Measurements from ENCODE around the gene LRRC3. TPM values are rescaled to one million over a fixed set of nuclear protein-coding genes. Genes with fewer than 3 reads are reported as not detected.

LRRC3 gene
- total and polyA plus RNA-seq, 2 of the 4 experiments (the other 2 are of a cell fraction): under 0.01 to 0.38 TPM

GRCh38 chr21:44448651-44449131, 6.6 kb upstream of the LRRC3 start:
- ATAC-seq (ENCODE audit: low read depth): no peak

More at GRCh38 chr21:44448651-44449131, 6.6 kb upstream of the LRRC3 start:
- Histone ChIP-seq H4K8ac (ENCODE audit: low read depth in 2 of 2, low read length in 2 of 2) (no peak overlapping the region), H3K14ac (replicated peaks; ENCODE audit: low read depth, low read length) (no peak overlapping the region), H2BK20ac (ENCODE audit: low read depth, low read length) (no peak overlapping the region), H2AFZ (replicated peaks; ENCODE audit: low read length, poor library complexity) (no peak overlapping the region), H3K4ac (ENCODE audit: low read depth, low read length) (no peak overlapping the region), H3K27ac (ENCODE audit: insufficient read depth, low read length) (no peak overlapping the region), H2BK5ac (ENCODE audit: low read depth, low read length, poor library complexity, severe bottlenecking) (no peak overlapping the region), H3K23ac (ENCODE audit: low read depth, low read length) (no peak overlapping the region), H2AK9ac (replicated peaks; ENCODE audit: low read depth, low read length, poor library complexity) (no peak overlapping the region), H3K56ac (ENCODE audit: extremely low read depth, insufficient read depth, low read length) (no peak overlapping the region), H3K4me2 (ENCODE audit: low read depth, low read length) (no peak overlapping the region), H2AK5ac (ENCODE audit: low read depth, low read length) (no peak overlapping the region), H3K4me1 (ENCODE audit: control insufficient read depth, insufficient read depth, low read length) (no peaks in the 10 kb centered on the region), H3K36me3 (ENCODE audit: control insufficient read depth, insufficient read depth, low read length) (no peaks in the 10 kb centered on the region), H2BK15ac (ENCODE audit: low read depth, low read length) (no peak overlapping the region), H3K27me3 (ENCODE audit: control insufficient read depth, insufficient read depth, low read length) (peaks cover 20% of the 10 kb centered on the region), H3K4me3 (ENCODE audit: insufficient read depth, low read depth, low read length) (no peak overlapping the region), H3K79me1 (ENCODE audit: low read depth in 1 of 2, low read length in 2 of 2) (no peaks in the 10 kb centered on the region), H4K91ac (ENCODE audit: insufficient read depth, low read depth, low read length) (no peak overlapping the region), H3K18ac (ENCODE audit: low read depth, low read length) (no peak overlapping the region), H4K5ac (ENCODE audit: low read depth, low read length) (no peak overlapping the region), H4K20me1 (ENCODE audit: insufficient read depth, low read length) (no peaks in the 10 kb centered on the region), H3K9ac (ENCODE audit: low read depth, low read length) (no peak overlapping the region), H3K9me3 (ENCODE audit: control insufficient read depth, insufficient read depth, low read length) (no peaks in the 10 kb centered on the region; the same call in 1 of the 2 replicates), H3K9me1 (ENCODE audit: insufficient read depth, low read length) (no peaks in the 10 kb centered on the region), H2BK120ac (ENCODE audit: low read depth, low read length) (no peak overlapping the region)
- intact Hi-C loops (cut with micrococcal nuclease) (no loop called here), in situ Hi-C loops (cut with MboI; ENCODE audit: low sequenced_read_pairs) (no loop called here), dilution Hi-C loops (cut with HindIII; ENCODE audit: low sequenced_read_pairs, unreplicated experiment) (no loop called here)
- no peak for DNase-seq
- CTCF ChIA-PET: no interaction called here
- POLR2A ChIA-PET (ENCODE audit: unreplicated experiment): interaction anchor here (0.7 kb wide), 1 partner anchor 12 kb away, joined by 9 read pairs; no protein-coding TSS in a partner anchor
- WGBS, 2 experiments (ENCODE audit: extremely low coverage in 2 of 2, insufficient read length in 1 of 2): 60% methylated on average over 3 of the region's 13 CpGs; no CpG with 5 or more reads in 1 of the 2 experiments
- TF ChIP-seq SMC3 (IDR thresholded peaks at IDR 0.05; ENCODE audit: low read depth, low read length) (no peak), RCOR1 (IDR thresholded peaks at IDR 0.05; ENCODE audit: insufficient replicate concordance, low read length) (no peak), POLR2A (IDR thresholded peaks at IDR 0.05; ENCODE audit: low read depth, low read length) (no peak), MAZ (IDR thresholded peaks at IDR 0.05; ENCODE audit: borderline replicate concordance, low read depth, low read length) (no peak), NFE2L2 (IDR thresholded peaks at IDR 0.05; ENCODE audit: low read depth, low read length) (no peak)
- TF ChIP-seq, protein P1, sequence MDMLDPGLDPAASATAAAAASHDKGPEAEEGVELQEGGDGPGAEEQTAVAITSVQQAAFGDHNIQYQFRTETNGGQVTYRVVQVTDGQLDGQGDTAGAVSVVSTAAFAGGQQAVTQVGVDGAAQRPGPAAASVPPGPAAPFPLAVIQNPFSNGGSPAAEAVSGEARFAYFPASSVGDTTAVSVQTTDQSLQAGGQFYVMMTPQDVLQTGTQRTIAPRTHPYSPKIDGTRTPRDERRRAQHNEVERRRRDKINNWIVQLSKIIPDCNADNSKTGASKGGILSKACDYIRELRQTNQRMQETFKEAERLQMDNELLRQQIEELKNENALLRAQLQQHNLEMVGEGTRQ (IDR thresholded peaks at IDR 0.05; ENCODE audit: low read depth, low read length): no peak
- no TSS peak for BruUV-seq (replicated peaks)

All from IMR-90 (cell line).